K562 (cell line): Measurements from ENCODE around the gene GCA. TPM values are rescaled to one million over a fixed set of nuclear protein-coding genes. Genes with fewer than 3 reads are reported as not detected.

Experiments used
- ATAC-seq: fragments of 200-7000 bp; cut with Tn5 transposase; 3 replicates; pipeline ENCODE4 v1.9.1; 2020; ENCODE audit warnings: moderate library complexity
- BruUV-seq: library from RNA; stranded (reverse); fragments of 400-500 nt; replicated peaks from 2 replicates; lab custom pipeline; 2021; lab: Mats Ljungman, UMichigan
- CTCF ChIA-PET: fragments of 300-600 bp; formaldehyde crosslinking; extraction: SDS; loops from one replicate; lab custom pipeline; 2021; ENCODE audit warnings: low intra/inter-chr PET ratio; lab: Yijun Ruan, JAX
- POLR2A ChIA-PET: fragments of 300-600, 350-650 bp; sonication (Branson Sonifier 250); formaldehyde crosslinking; extraction: SDS; loops from one replicate; lab custom pipeline; 2021; ENCODE audit warnings: antibody characterized with exemption, inconsistent platforms; lab: Yijun Ruan, JAX
- DNase-seq, 4 experiments: peaks; one replicate each; pipeline versions ENCODE4 v3.0.0 to v3.0.0-alpha.2; 2011 to 2018; ENCODE audit warnings: low spot score in 3 of 4, mixed read lengths in 3 of 4; ENCODE audit errors: extremely low read depth in 1 of 4
- FAIRE-seq: peaks from 2 replicates; lab custom pipeline; 2011; peaks lifted over from hg19 to GRCh38; lab: Jason Lieb, UNC
- H2AFZ ChIP-seq: 2 replicates; pipeline ENCODE4 v1.6.0; 2011; ENCODE audit warnings: low read depth, low read length, control low read depth, inconsistent platforms
- H3K27ac ChIP-seq: fragments of 200-600 bp; 3 replicates; pipeline ENCODE4 v1.8.0; 2011; ENCODE audit warnings: low read depth, mild to moderate bottlenecking, control low read depth, inconsistent platforms, low read length, moderate library complexity, mixed read lengths; ENCODE audit errors: extremely low read depth
- H3K27me3 ChIP-seq, 2 experiments: fragments of 300-600 bp in 1 of 2; 2 replicates in 1 of 2; 3 replicates in 1 of 2; pipeline versions ENCODE4 v1.6.0 to v1.8.0; 2011; ENCODE audit warnings: inconsistent platforms in 2 of 2, low read length in 2 of 2, mild to moderate bottlenecking in 1 of 2, mixed read lengths in 1 of 2, moderate library complexity in 1 of 2; ENCODE audit not compliant: control insufficient read depth in 2 of 2, insufficient read depth in 2 of 2
- H3K36me3 ChIP-seq: fragments of 300-600 bp; 3 replicates; pipeline ENCODE4 v1.8.0; 2011; ENCODE audit warnings: mild to moderate bottlenecking, low read length, inconsistent platforms; ENCODE audit not compliant: control insufficient read depth, insufficient read depth
- H3K4me1 ChIP-seq, 2 experiments: fragments of 200-600 bp in 1 of 2; replicated peaks in 1 of 2; 2 replicates in 1 of 2; 3 replicates in 1 of 2; pipeline versions ENCODE4 v1.5.1 to v1.8.0; 2011; ENCODE audit warnings: inconsistent platforms in 2 of 2, low read length in 2 of 2, mild to moderate bottlenecking in 1 of 2, mixed read lengths in 1 of 2, moderate library complexity in 1 of 2; ENCODE audit not compliant: control insufficient read depth in 2 of 2, insufficient read depth in 2 of 2
- H3K4me2 ChIP-seq: 2 replicates; pipeline ENCODE4 v1.6.1; 2011; ENCODE audit warnings: low read length, control low read depth, inconsistent platforms, mixed read lengths; ENCODE audit not compliant: insufficient read depth
- H3K4me3 ChIP-seq: fragments of 200-600 bp; sonication (generic), shearing (Covaris generic); 2 replicates; pipeline ENCODE4 v1.5.1; 2016; ENCODE audit warnings: control low read depth, inconsistent platforms
- H3K79me2 ChIP-seq: fragments of 200-600 bp; 3 replicates; pipeline ENCODE4 v1.8.0; 2011; ENCODE audit warnings: low read length, inconsistent platforms; ENCODE audit not compliant: control insufficient read depth, insufficient read depth
- H3K9ac ChIP-seq, 2 experiments: 2 replicates each; pipeline versions ENCODE4 v1.6.0 to v1.6.1; 2011; ENCODE audit warnings: low read depth in 2 of 2, low read length in 2 of 2, control low read depth in 1 of 2, inconsistent platforms in 1 of 2, mild to moderate bottlenecking in 1 of 2, mixed read lengths in 1 of 2; ENCODE audit not compliant: insufficient read depth in 1 of 2
- H3K9me1 ChIP-seq: one replicate; pipeline ENCODE4 v1.6.0; 2011; ENCODE audit warnings: inconsistent platforms, mild to moderate bottlenecking, low read length, moderate library complexity; ENCODE audit not compliant: control insufficient read depth, insufficient read depth
- H3K9me3 ChIP-seq: replicated peaks from 2 replicates; pipeline ENCODE4 v1.5.1; 2011; ENCODE audit warnings: low read depth, low read length, inconsistent platforms; ENCODE audit not compliant: control insufficient read depth, insufficient read depth
- H4K20me1 ChIP-seq: replicated peaks from 2 replicates; pipeline ENCODE4 v1.6.1; 2011; ENCODE audit warnings: low read length, inconsistent platforms, mixed read lengths; ENCODE audit not compliant: control insufficient read depth, insufficient read depth
- FOSL1 ChIP-seq: fragments of 200-800 bp; sonication (Bioruptor generic); conservative IDR thresholded peaks from 2 replicates; pipeline ENCODE4 v1.6.1; 2016; ENCODE audit warnings: missing genetic modification characterization, missing compliant biosample characterization
- GTF2A2 ChIP-seq: IDR thresholded peaks from 2 replicates; pipeline ENCODE4 v1.6.1; 2016; ENCODE audit warnings: mild to moderate bottlenecking, missing genetic modification characterization, missing compliant biosample characterization
- MAZ ChIP-seq, 2 experiments: fragments of 450-650 bp in 1 of 2; sonication (generic) in 1 of 2; formaldehyde crosslinking; IDR thresholded peaks in 1 of 2; conservative IDR thresholded peaks in 1 of 2; 2 replicates each; pipeline versions ENCODE4 v1.4.0 to v1.5.0; 2020; ENCODE audit warnings: mild to moderate bottlenecking in 1 of 2, missing genetic modification reagents in 1 of 2
- PTRF ChIP-seq: fragments of 450-650 bp; IDR thresholded peaks from 2 replicates; pipeline ENCODE4 v1.6.1; 2016; ENCODE audit warnings: mild to moderate bottlenecking, missing genetic modification characterization, missing compliant biosample characterization
- RBM25 ChIP-seq: fragments of 200-400 bp; formaldehyde crosslinking; IDR thresholded peaks from 2 replicates; pipeline ENCODE4 v1.6.1; 2018; ENCODE audit warnings: low read length, low read depth, moderate library complexity; ENCODE audit not compliant: severe bottlenecking
- RNF219 ChIP-seq: fragments of 250-450 bp; sonication (Bioruptor Pico); IDR thresholded peaks from 2 replicates; pipeline ENCODE4 v1.5.0; 2022; ENCODE audit warnings: mild to moderate bottlenecking
- SNRNP70 ChIP-seq: fragments of 200-400 bp; formaldehyde crosslinking; optimal IDR thresholded peaks from 2 replicates; pipeline ENCODE3; 2017; ENCODE audit warnings: low read depth, low read length
- USF2 ChIP-seq: sonication (generic); formaldehyde crosslinking; IDR thresholded peaks from 2 replicates; pipeline ENCODE4 v1.5.0; 2020; ENCODE audit warnings: missing genetic modification reagents
- ZNF316 ChIP-seq: fragments of 450-650 bp; IDR thresholded peaks from 2 replicates; pipeline ENCODE4 v1.6.1; 2016
- WGBS: fragments of 100-300 bp; shearing (Covaris generic); methylation state at CpG from one replicate; pipeline ENCODE4 v1.1.6; 2016; ENCODE audit warnings: low coverage, mixed read lengths; ENCODE audit not compliant: insufficient coverage; ENCODE audit errors: missing lambda C conversion rate; 5-methylcytosine and 5-hydroxymethylcytosine counted together
- in situ Hi-C: fragments of 300-500 bp; cut with MboI; formaldehyde crosslinking; loops from 4 replicates; pipeline ENCODE4 v1.15.0; 2018; ENCODE audit warnings: inconsistent platforms, mixed read lengths
- intact Hi-C: fragments of 100-400 bp; cut with micrococcal nuclease; formaldehyde crosslinking; loops from 2 replicates; pipeline ENCODE4 v1.14.2; 2022
- polyA plus RNA-seq, 8 experiments: library from polyadenylated mRNA; depleted of rRNA in 4 of 8; stranded (reverse) in 5 of 8; unstranded in 3 of 8; fragments of >200 nt; fragmentation: Nextera tagmentation in 2 of 8; fragmentation: Illumina TruSeq in 1 of 8; extraction: Ambion mirVana in 2 of 8; extraction: Trizol in 1 of 8; gene quantifications; 2 replicates each; pipeline versions ENCODE4 v1.2.1 to v1.2.3, GENCODE V29; 2011 to 2014; ENCODE audit warnings: inconsistent platforms in 1 of 8, missing spikeins in 1 of 8
- total RNA-seq, 7 experiments: library from RNA; depleted of rRNA in 6 of 7; stranded (reverse); fragments of >200 nt in 6 of 7; fragmentation: Illumina TruSeq in 2 of 7; extraction: Trizol in 2 of 7; gene quantifications; 2 replicates each; pipeline versions ENCODE4 v1.2.1 to v1.2.3, GENCODE V29; 2011 to 2021; ENCODE audit warnings: low replicate concordance in 1 of 7

The GCA gene
- total and polyA plus RNA-seq, 9 of the 15 experiments (the other 6 are each of a cell fraction or from before 2014, with no cell fraction given): 0.24 to 0.79 (median 0.41) TPM; not detected in 1

- Histone ChIP-seq H3K4me1 (peaks cover 0 to 4% of the 10 kb centered on the region in 2 experiments; a peak in 2 of 5 replicates), H3K4me2 (no peak overlapping the region), H3K9me1 (no peaks in the 10 kb centered on the region), H3K27ac (no peak overlapping the region), H2AFZ (no peak overlapping the region), H4K20me1 (no peaks in the 10 kb centered on the region), H3K4me3 (no peak overlapping the region), H3K36me3 (no peaks in the 10 kb centered on the region), H3K9ac (no peak overlapping the region), H3K27me3 (no peaks in the 10 kb centered on the region)
- no peak for FAIRE-seq
- in situ Hi-C loops: loop anchor here (25.0 kb wide), 1 partner anchor 1054 kb away; no protein-coding TSS in a partner anchor
- CTCF ChIA-PET: interaction anchor here (0.6 kb wide), 1 partner anchor 57 kb away, joined by 3 read pairs; no protein-coding TSS in a partner anchor
- ATAC-seq: no peak
- peak; percentile 48; the same call in 1 of the 2 replicates for TF ChIP-seq ZNF316
- TF ChIP-seq FOSL1 (tag): no peak
- TF ChIP-seq, all 486 proteins: peak for 1
- BruUV-seq: no TSS peak
- intact Hi-C loops: no loop called here
- 6% methylated on average over 2 of the region's 2 CpGs for WGBS
- Histone ChIP-seq H3K9me3 (no peaks in the 10 kb centered on the region), H3K79me2 (no peaks in the 10 kb centered on the region)
- POLR2A ChIA-PET: interaction anchor here (0.7 to 1.3 kb wide), 2 partner anchors 8 to 15 kb away, joined by 3 read pairs; no protein-coding TSS in a partner anchor
- DNase-seq: no peak
These were observed 27.3 kb upstream of the GCA start for GRCh38 chr2:162316590-162316989.

- WGBS: 0% methylated on average over 3 of the region's 3 CpGs
- in situ Hi-C loops: loop anchor here (25.0 kb wide), 1 partner anchor 1055 kb away; no protein-coding TSS in a partner anchor
- Histone ChIP-seq H3K79me2 (no peaks in the 10 kb centered on the region), H3K4me3 (peak overlapping the region; percentile 55; the same call in 1 of the 2 replicates), H3K9ac (no peak overlapping the region), H2AFZ (peak overlapping the region; percentile 79; the same call in 1 of the 2 replicates), H3K36me3 (no peaks in the 10 kb centered on the region), H3K27me3 (no peaks in the 10 kb centered on the region), H4K20me1 (no peaks in the 10 kb centered on the region), H3K27ac (no peak overlapping the region), H3K9me1 (no peaks in the 10 kb centered on the region), H3K4me2 (no peak overlapping the region), H3K9me3 (no peaks in the 10 kb centered on the region), H3K4me1 (peaks cover 0 to 4% of the 10 kb centered on the region in 2 experiments; a peak in 2 of 5 replicates)
- ChIA-PET CTCF (interaction anchor here (0.6 kb wide), 1 partner anchor 58 kb away, joined by 3 read pairs; no protein-coding TSS in a partner anchor), POLR2A (interaction anchor here (0.9 to 1.3 kb wide), 2 partner anchors 9 to 10 kb away, joined by 3 read pairs; no protein-coding TSS in a partner anchor)
- no peak for FAIRE-seq
- no peak for ATAC-seq
- intact Hi-C loops: no loop called here
- no TSS peak for BruUV-seq
- no peak for DNase-seq
- TF ChIP-seq PTRF (no peak), USF2 (CRISPR knock-in tag) (no peak), RNF219 (CRISPR knock-in tag) (no peak), MAZ (CRISPR knock-in tag; conservative IDR thresholded peaks at IDR 0.05 in 1 of 2, IDR thresholded peaks at IDR 0.05 in 1 of 2) (no peak), SNRNP70 (no peak), RBM25 (peak; percentile 14), GTF2A2 (tag) (no peak)
These were observed 26.7 kb upstream of the GCA start for GRCh38 chr2:162317058-162317742.
